KMS-11 (cell line): ENCODE data around the gene PHTF2.

Experiments used
- H2AFZ ChIP-seq: fragments of 200-600 bp; sonication (generic); 2 replicates; pipeline ENCODE4 v1.6.1; 2016; ENCODE audit warnings: antibody characterized with exemption, mixed run types, low read depth
- H3K27ac ChIP-seq: fragments of 200-600 bp; sonication (generic); 2 replicates; pipeline ENCODE4 v1.6.1; 2016; ENCODE audit warnings: mild to moderate bottlenecking, mixed run types
- H3K27me3 ChIP-seq: fragments of 200-600 bp; sonication (generic); 2 replicates; pipeline ENCODE4 v1.6.1; 2017; ENCODE audit warnings: mild to moderate bottlenecking, low read depth, mixed run types, moderate library complexity; ENCODE audit not compliant: insufficient read depth
- H3K36me3 ChIP-seq: fragments of 200-600 bp; sonication (generic); 2 replicates; pipeline ENCODE4 v1.6.1; 2017; ENCODE audit warnings: mild to moderate bottlenecking, mixed run types; ENCODE audit not compliant: insufficient read depth
- H3K4me1 ChIP-seq: fragments of 200-600 bp; sonication (generic); 2 replicates; pipeline ENCODE4 v1.6.1; 2016; ENCODE audit warnings: mild to moderate bottlenecking, low read depth, mixed run types; ENCODE audit not compliant: poor library complexity, severe bottlenecking
- H3K4me2 ChIP-seq: fragments of 200-600 bp; sonication (generic); 2 replicates; pipeline ENCODE4 v1.7.0; 2016; ENCODE audit warnings: mild to moderate bottlenecking, mixed run types
- H3K4me3 ChIP-seq: fragments of 200-600 bp; sonication (generic); IDR thresholded peaks from 2 replicates; pipeline ENCODE4 v1.6.1; 2017; ENCODE audit warnings: low read depth, low read length, mixed read lengths; ENCODE audit not compliant: insufficient read depth
- H3K79me2 ChIP-seq: fragments of 200-600 bp; sonication (generic); 2 replicates; pipeline ENCODE4 v1.6.1; 2016; ENCODE audit warnings: low read depth, mixed run types; ENCODE audit not compliant: insufficient read depth
- H3K9ac ChIP-seq: fragments of 200-600 bp; sonication (generic); 2 replicates; pipeline ENCODE4 v1.6.1; 2016; ENCODE audit warnings: mild to moderate bottlenecking, mixed run types
- H4K20me1 ChIP-seq: fragments of 200-600 bp; sonication (generic); 2 replicates; pipeline ENCODE4 v1.6.1; 2016; ENCODE audit warnings: mild to moderate bottlenecking, mixed run types; ENCODE audit not compliant: insufficient read depth
- CTCF ChIP-seq: fragments of 200-600 bp; sonication (generic); conservative IDR thresholded peaks from 2 replicates; pipeline ENCODE4 v1.6.1; 2017; ENCODE audit warnings: low read depth, mild to moderate bottlenecking, antibody characterized with exemption, low read length, moderate library complexity, mixed read lengths

The PHTF2 gene

GRCh38 chr7:77877791-77878190 lies 79.2 kb downstream of the PHTF2 start:
- H3K27me3 ChIP-seq = no peaks in the 10 kb centered on the region
- H2AFZ ChIP-seq = no peak overlapping the region
- no peak overlapping the region for H3K4me2 ChIP-seq
- H3K9ac ChIP-seq = no peak overlapping the region
- no peaks in the 10 kb centered on the region for H3K4me1 ChIP-seq
- H3K79me2 ChIP-seq = no peaks in the 10 kb centered on the region
- no peak overlapping the region for H3K27ac ChIP-seq
- H4K20me1 ChIP-seq = no peaks in the 10 kb centered on the region
- no peak overlapping the region for H3K4me3 ChIP-seq
- TF ChIP-seq CTCF = no peak
- H3K36me3 ChIP-seq = no peaks in the 10 kb centered on the region

- no peak for TF ChIP-seq CTCF
- H3K79me2 ChIP-seq = no peaks in the 10 kb centered on the region
Measured at GRCh38 chr7:77878500-77878899, 79.9 kb downstream of the PHTF2 start.

GRCh38 chr7:77879272-77879671 lies 80.7 kb downstream of the PHTF2 start:
- no peaks in the 10 kb centered on the region for H3K79me2 ChIP-seq
- no peaks in the 10 kb centered on the region for H4K20me1 ChIP-seq
- H3K4me1 ChIP-seq = no peaks in the 10 kb centered on the region
- no peak for TF ChIP-seq CTCF
- no peak overlapping the region for H3K27ac ChIP-seq
- H3K4me3 ChIP-seq = no peak overlapping the region
- H3K27me3 ChIP-seq = no peaks in the 10 kb centered on the region
- H3K36me3 ChIP-seq = no peaks in the 10 kb centered on the region
- no peak overlapping the region for H3K9ac ChIP-seq
- no peak overlapping the region for H3K4me2 ChIP-seq
- no peak overlapping the region for H2AFZ ChIP-seq

More at GRCh38 chr7:77878500-77878899, 79.9 kb downstream of the PHTF2 start:
- Histone ChIP-seq H3K4me3 (no peak overlapping the region), H3K27me3 (no peaks in the 10 kb centered on the region), H4K20me1 (no peaks in the 10 kb centered on the region), H2AFZ (no peak overlapping the region), H3K9ac (no peak overlapping the region), H3K36me3 (no peaks in the 10 kb centered on the region), H3K4me1 (no peaks in the 10 kb centered on the region), H3K4me2 (no peak overlapping the region), H3K27ac (no peak overlapping the region)

GRCh38 chr7:77881871-77882270 lies 83.3 kb downstream of the PHTF2 start:
- Histone ChIP-seq H3K27me3 (no peaks in the 10 kb centered on the region), H3K79me2 (no peaks in the 10 kb centered on the region)
- TF ChIP-seq CTCF = no peak

More at GRCh38 chr7:77881871-77882270, 83.3 kb downstream of the PHTF2 start:
- Histone ChIP-seq H3K4me3 (no peak overlapping the region), H3K36me3 (no peaks in the 10 kb centered on the region), H3K4me1 (no peaks in the 10 kb centered on the region), H3K27ac (no peak overlapping the region), H3K9ac (no peak overlapping the region), H3K4me2 (no peak overlapping the region), H4K20me1 (no peaks in the 10 kb centered on the region), H2AFZ (no peak overlapping the region)
